Astrocyte (in vitro differentiated cells and primary cell): ENCODE measurements around the gene POLR2J.

Source experiments
- EZH2 ChIP-seq: IDR thresholded peaks from 2 replicates; pipeline ENCODE4 v1.6.1; 2012; ENCODE audit warnings: mild to moderate bottlenecking, low read length, inconsistent platforms; ENCODE audit not compliant: insufficient read depth
- TF ChIP-seq, protein P1 (sequence below): IDR thresholded peaks from 2 replicates; pipeline ENCODE4 v1.5.1; 2011; ENCODE audit warnings: low read depth, mild to moderate bottlenecking, inconsistent platforms, low read length, moderate library complexity; ENCODE audit not compliant: insufficient read depth

DNA sequence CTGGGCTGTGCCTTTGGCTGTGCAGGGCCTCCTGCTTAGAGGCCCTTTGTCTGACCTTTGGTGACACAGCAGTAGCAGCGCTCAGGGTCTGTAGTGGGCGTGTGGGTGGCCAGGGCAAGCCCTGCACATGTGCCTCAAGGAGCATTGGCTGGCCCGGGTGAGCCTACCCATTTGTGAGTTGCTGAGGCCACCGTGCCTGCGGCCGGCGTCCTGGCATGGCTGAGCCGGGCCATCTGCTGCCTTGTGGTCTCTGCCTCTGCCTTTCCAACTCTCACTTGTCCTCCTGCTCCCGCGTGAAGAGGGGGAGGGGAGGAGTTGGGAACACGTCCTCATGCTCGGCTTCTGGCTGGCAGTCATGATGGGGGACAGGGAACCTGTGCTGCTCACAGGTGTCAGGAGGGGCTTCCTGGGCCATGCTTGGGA, 54.6 kb downstream of the POLR2J start:
- TF ChIP-seq, protein P1, sequence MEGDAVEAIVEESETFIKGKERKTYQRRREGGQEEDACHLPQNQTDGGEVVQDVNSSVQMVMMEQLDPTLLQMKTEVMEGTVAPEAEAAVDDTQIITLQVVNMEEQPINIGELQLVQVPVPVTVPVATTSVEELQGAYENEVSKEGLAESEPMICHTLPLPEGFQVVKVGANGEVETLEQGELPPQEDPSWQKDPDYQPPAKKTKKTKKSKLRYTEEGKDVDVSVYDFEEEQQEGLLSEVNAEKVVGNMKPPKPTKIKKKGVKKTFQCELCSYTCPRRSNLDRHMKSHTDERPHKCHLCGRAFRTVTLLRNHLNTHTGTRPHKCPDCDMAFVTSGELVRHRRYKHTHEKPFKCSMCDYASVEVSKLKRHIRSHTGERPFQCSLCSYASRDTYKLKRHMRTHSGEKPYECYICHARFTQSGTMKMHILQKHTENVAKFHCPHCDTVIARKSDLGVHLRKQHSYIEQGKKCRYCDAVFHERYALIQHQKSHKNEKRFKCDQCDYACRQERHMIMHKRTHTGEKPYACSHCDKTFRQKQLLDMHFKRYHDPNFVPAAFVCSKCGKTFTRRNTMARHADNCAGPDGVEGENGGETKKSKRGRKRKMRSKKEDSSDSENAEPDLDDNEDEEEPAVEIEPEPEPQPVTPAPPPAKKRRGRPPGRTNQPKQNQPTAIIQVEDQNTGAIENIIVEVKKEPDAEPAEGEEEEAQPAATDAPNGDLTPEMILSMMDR = no peak
- TF ChIP-seq EZH2 = no peak
